Glomerular endothelial cell (primary cell): ENCODE data around the gene CDC40. TPM values are rescaled to one million over a fixed set of nuclear protein-coding genes. Genes with fewer than 3 reads are reported as not detected.
"Not testable (repeated sequence)": the region's sequence is repeated elsewhere in the genome, so short reads cannot be mapped to it uniquely, and the experiment has no call there.

Source experiments
- DNase-seq: peaks from one replicate; pipeline ENCODE4 v3.0.0-alpha.2; 2011; ENCODE audit warnings: low read depth, low spot score; ENCODE audit errors: extremely low read depth
- total RNA-seq: library from RNA; depleted of rRNA; stranded (reverse); fragments of >200 nt; gene quantifications from 2 replicates; pipeline ENCODE4 v1.2.3, GENCODE V29; 2015

Gene CDC40
- total RNA-seq, 1 donor from 2014 or later: 15.5 TPM

- DNase-seq: no peak
These were observed 18.3 kb downstream of the CDC40 start for GRCh38 chr6:110198561-110198960.

GRCh38 chr6:110201151-110201884, 21.1 kb downstream of the CDC40 start:
- no peak for DNase-seq

- no peak for DNase-seq
These were observed 27.4 kb downstream of the CDC40 start for GRCh38 chr6:110207652-110208051.

- DNase-seq: no peak
These were observed 31.5 kb downstream of the CDC40 start for GRCh38 chr6:110211753-110212152.

GRCh38 chr6:110214338-110214737, 34.1 kb downstream of the CDC40 start:
- DNase-seq: no peak

- no peak for DNase-seq
These were observed 35.9 kb downstream of the CDC40 start for GRCh38 chr6:110216140-110216539.

- no peak for DNase-seq
These were observed 37.0 kb downstream of the CDC40 start for GRCh38 chr6:110217266-110217665.

GRCh38 chr6:110221738-110222137, 41.5 kb downstream of the CDC40 start:
- no peak for DNase-seq

GRCh38 chr6:110226261-110226660, 46.0 kb downstream of the CDC40 start:
- no peak for DNase-seq

GRCh38 chr6:110232450-110232849, 52.2 kb downstream of the CDC40 start:
- DNase-seq: no peak

- no peak for DNase-seq
These were observed 53.6 kb downstream of the CDC40 start for GRCh38 chr6:110233770-110234374.

- DNase-seq: not testable (repeated sequence)
These were observed 55.8 kb downstream of the CDC40 start for GRCh38 chr6:110236007-110236406.

- no peak for DNase-seq
These were observed 59.5 kb downstream of the CDC40 start for GRCh38 chr6:110239526-110240274.

- DNase-seq: not testable (repeated sequence)
These were observed 64.4 kb downstream of the CDC40 start for GRCh38 chr6:110244621-110245020.

GRCh38 chr6:110246378-110246777, 66.2 kb downstream of the CDC40 start:
- DNase-seq: no peak

- no peak for DNase-seq
These were observed 66.8 kb downstream of the CDC40 start for GRCh38 chr6:110246900-110247546.

GRCh38 chr6:110250058-110250457, 69.8 kb downstream of the CDC40 start:
- DNase-seq: no peak

GRCh38 chr6:110250838-110251237, 70.6 kb downstream of the CDC40 start:
- DNase-seq: no peak

GRCh38 chr6:110255211-110255750, 75.1 kb downstream of the CDC40 start:
- DNase-seq: no peak

GRCh38 chr6:110256366-110256765, 76.1 kb downstream of the CDC40 start:
- DNase-seq: no peak

GRCh38 chr6:110265273-110265672, 85.0 kb downstream of the CDC40 start:
- no peak for DNase-seq
